ENCODE results near the gene MET. TPM values are rescaled to one million over a fixed set of nuclear protein-coding genes. Genes with fewer than 3 reads are reported as not detected.

Gene MET
- total RNA-seq, 1 donor from 2014 or later = 0.56 TPM

- no peak for DNase-seq
- Mint-ChIP-seq H3K9me3 (ENCODE audit: unreplicated experiment) (no peaks in the 10 kb centered on the region), H3K4me1 (ENCODE audit: low read depth, unreplicated experiment) (no peaks in the 10 kb centered on the region), H3K27me3 (ENCODE audit: unreplicated experiment) (no peaks in the 10 kb centered on the region), H3K4me3 (ENCODE audit: unreplicated experiment) (no peak overlapping the region), H3K36me3 (ENCODE audit: unreplicated experiment) (no peaks in the 10 kb centered on the region), H3K27ac (ENCODE audit: unreplicated experiment) (no peak overlapping the region)
- TF ChIP-seq CTCF (IDR thresholded peaks at IDR 0.05; ENCODE audit: partially characterized antibody, unreplicated experiment) = no peak
Observed at GRCh38 chr7:116762971-116763370, 91.0 kb downstream of the MET start.

GRCh38 chr7:116763647-116764046, 91.7 kb downstream of the MET start:
- no peaks in the 10 kb centered on the region for H3K4me1 Mint-ChIP-seq (ENCODE audit: low read depth, unreplicated experiment)
- H3K9me3 Mint-ChIP-seq (ENCODE audit: unreplicated experiment) = no peaks in the 10 kb centered on the region
- H3K27ac Mint-ChIP-seq (ENCODE audit: unreplicated experiment) = no peak overlapping the region
- TF ChIP-seq CTCF (IDR thresholded peaks at IDR 0.05; ENCODE audit: partially characterized antibody, unreplicated experiment) = no peak
- H3K27me3 Mint-ChIP-seq (ENCODE audit: unreplicated experiment) = no peaks in the 10 kb centered on the region
- H3K36me3 Mint-ChIP-seq (ENCODE audit: unreplicated experiment) = no peaks in the 10 kb centered on the region
- no peak overlapping the region for H3K4me3 Mint-ChIP-seq (ENCODE audit: unreplicated experiment)
- no peak for DNase-seq

GRCh38 chr7:116766881-116767280, 94.9 kb downstream of the MET start:
- Mint-ChIP-seq H3K4me3 (ENCODE audit: unreplicated experiment) (no peak overlapping the region), H3K36me3 (ENCODE audit: unreplicated experiment) (no peaks in the 10 kb centered on the region), H3K27me3 (ENCODE audit: unreplicated experiment) (no peaks in the 10 kb centered on the region), H3K9me3 (ENCODE audit: unreplicated experiment) (no peaks in the 10 kb centered on the region), H3K27ac (ENCODE audit: unreplicated experiment) (no peak overlapping the region), H3K4me1 (ENCODE audit: low read depth, unreplicated experiment) (no peaks in the 10 kb centered on the region)
- no peak for DNase-seq
- TF ChIP-seq CTCF (IDR thresholded peaks at IDR 0.05; ENCODE audit: partially characterized antibody, unreplicated experiment) = no peak

- Mint-ChIP-seq H3K27ac (ENCODE audit: unreplicated experiment) (no peak overlapping the region), H3K4me1 (ENCODE audit: low read depth, unreplicated experiment) (no peaks in the 10 kb centered on the region), H3K36me3 (ENCODE audit: unreplicated experiment) (no peaks in the 10 kb centered on the region), H3K4me3 (ENCODE audit: unreplicated experiment) (no peak overlapping the region), H3K27me3 (ENCODE audit: unreplicated experiment) (no peaks in the 10 kb centered on the region), H3K9me3 (ENCODE audit: unreplicated experiment) (no peaks in the 10 kb centered on the region)
- TF ChIP-seq CTCF (IDR thresholded peaks at IDR 0.05; ENCODE audit: partially characterized antibody, unreplicated experiment) = no peak
- no peak for DNase-seq
Observed at GRCh38 chr7:116769546-116769945, 97.5 kb downstream of the MET start.

- no peak overlapping the region for H3K27ac Mint-ChIP-seq (ENCODE audit: unreplicated experiment)
- no peaks in the 10 kb centered on the region for H3K27me3 Mint-ChIP-seq (ENCODE audit: unreplicated experiment)
- no peaks in the 10 kb centered on the region for H3K36me3 Mint-ChIP-seq (ENCODE audit: unreplicated experiment)
- DNase-seq = no peak
- no peak overlapping the region for H3K4me3 Mint-ChIP-seq (ENCODE audit: unreplicated experiment)
- H3K4me1 Mint-ChIP-seq (ENCODE audit: low read depth, unreplicated experiment) = no peaks in the 10 kb centered on the region
- TF ChIP-seq CTCF (IDR thresholded peaks at IDR 0.05; ENCODE audit: partially characterized antibody, unreplicated experiment) = no peak
- H3K9me3 Mint-ChIP-seq (ENCODE audit: unreplicated experiment) = no peaks in the 10 kb centered on the region
Observed at GRCh38 chr7:116770941-116771340, 98.9 kb downstream of the MET start.

Data from glutamatergic neuron (in vitro differentiated cells).